ENCODE results near the gene TNS4.

Gene TNS4

GRCh38 chr17:40529991-40530390, 28.6 kb upstream of the TNS4 start:
- TF ChIP-seq CTCF (IDR thresholded peaks at IDR 0.05; ENCODE audit: extremely low read depth, insufficient read depth, missing control alignments), result no peak
- no peak for DNase-seq (ENCODE audit: low spot score)
- in situ Hi-C loops (cut with MboI; ENCODE audit: low pct_unique_long_range_greater_than_20kb, low sequenced_read_pairs, unreplicated experiment), result loop anchor here (10.0 kb wide), 1 partner anchor 165 kb away; the partner anchor contains the start of gene GJD3

GRCh38 chr17:40528692-40529417, 27.4 kb upstream of the TNS4 start:
- TF ChIP-seq CTCF (IDR thresholded peaks at IDR 0.05; ENCODE audit: extremely low read depth, insufficient read depth, missing control alignments), result no peak
- in situ Hi-C loops (cut with MboI; ENCODE audit: low pct_unique_long_range_greater_than_20kb, low sequenced_read_pairs, unreplicated experiment), result no loop called here
- no peak for DNase-seq (ENCODE audit: low spot score)

- DNase-seq (ENCODE audit: low spot score), result no peak
- in situ Hi-C loops (cut with MboI; ENCODE audit: low pct_unique_long_range_greater_than_20kb, low sequenced_read_pairs, unreplicated experiment), result no loop called here
Observed at GRCh38 chr17:40526668-40527067, 25.2 kb upstream of the TNS4 start.

GRCh38 chr17:40525294-40525693, 23.9 kb upstream of the TNS4 start:
- no peak for DNase-seq (ENCODE audit: low spot score)
- TF ChIP-seq CTCF (IDR thresholded peaks at IDR 0.05; ENCODE audit: extremely low read depth, insufficient read depth, missing control alignments), result no peak
- in situ Hi-C loops (cut with MboI; ENCODE audit: low pct_unique_long_range_greater_than_20kb, low sequenced_read_pairs, unreplicated experiment), result no loop called here

More at GRCh38 chr17:40526668-40527067, 25.2 kb upstream of the TNS4 start:
- TF ChIP-seq CTCF (IDR thresholded peaks at IDR 0.05; ENCODE audit: extremely low read depth, insufficient read depth, missing control alignments), result no peak

- no peak for TF ChIP-seq CTCF (IDR thresholded peaks at IDR 0.05; ENCODE audit: extremely low read depth, insufficient read depth, missing control alignments)
- no peak for DNase-seq (ENCODE audit: low spot score)
- in situ Hi-C loops (cut with MboI; ENCODE audit: low pct_unique_long_range_greater_than_20kb, low sequenced_read_pairs, unreplicated experiment), result no loop called here
Observed at GRCh38 chr17:40524243-40524965, 23.0 kb upstream of the TNS4 start.

GRCh38 chr17:40522961-40523310, 21.5 kb upstream of the TNS4 start:
- in situ Hi-C loops (cut with MboI; ENCODE audit: low pct_unique_long_range_greater_than_20kb, low sequenced_read_pairs, unreplicated experiment), result no loop called here
- DNase-seq (ENCODE audit: low spot score), result no peak
- TF ChIP-seq CTCF (IDR thresholded peaks at IDR 0.05; ENCODE audit: extremely low read depth, insufficient read depth, missing control alignments), result no peak

Data from GM13977 (cell line).